Stimulated activated CD8-positive, alpha-beta memory T cell treated with anti-CD3 and anti-CD28 coated beads, Interleukin-7, amount 100 ng/mL, for 4 hours (primary cell): ENCODE results near the gene PPP1R1C.

ENCODE experiments used
- DNase-seq, 2 donors: peaks; one replicate each; pipeline ENCODE4 v3.0.0-alpha.2; 2020; ENCODE audit warnings: low read depth in 2 of 2

The PPP1R1C gene

DNA sequence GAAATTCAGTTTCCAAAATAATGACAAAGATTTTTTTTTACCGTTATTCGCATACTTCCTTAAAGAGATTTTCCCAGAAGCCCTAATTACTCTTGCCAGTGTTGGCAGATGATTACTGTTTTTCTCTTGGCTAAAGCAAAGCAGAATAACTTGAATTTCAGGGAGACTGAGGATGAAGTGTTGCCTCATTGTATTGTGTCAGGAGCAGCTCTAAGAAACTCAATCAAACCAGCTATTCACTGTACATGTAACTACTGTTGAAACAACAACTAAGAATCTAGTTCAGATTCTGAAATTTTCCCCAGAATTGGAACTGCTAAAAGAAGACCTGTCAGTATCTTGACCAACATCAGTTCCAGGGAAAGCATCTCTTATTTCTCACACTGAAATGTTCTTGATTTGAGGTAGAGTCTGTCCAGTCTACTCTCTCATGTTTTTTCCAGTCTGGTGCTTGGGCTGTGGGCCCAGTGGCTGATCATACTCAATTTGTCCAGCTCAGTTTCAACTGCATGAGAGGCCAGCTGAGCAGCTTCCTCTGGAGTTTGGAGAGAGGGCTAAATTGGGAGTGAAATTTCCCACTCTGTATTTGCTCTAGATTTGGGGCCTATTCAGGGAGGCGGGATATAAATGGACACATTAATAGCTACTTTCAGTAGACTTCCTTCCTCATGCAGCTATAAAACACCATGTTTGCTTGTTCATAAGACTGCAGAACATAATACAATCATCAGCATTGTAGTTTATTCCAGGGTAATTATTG lies 78.5 kb downstream of the PPP1R1C start:
- DNase-seq: no peak

DNA sequence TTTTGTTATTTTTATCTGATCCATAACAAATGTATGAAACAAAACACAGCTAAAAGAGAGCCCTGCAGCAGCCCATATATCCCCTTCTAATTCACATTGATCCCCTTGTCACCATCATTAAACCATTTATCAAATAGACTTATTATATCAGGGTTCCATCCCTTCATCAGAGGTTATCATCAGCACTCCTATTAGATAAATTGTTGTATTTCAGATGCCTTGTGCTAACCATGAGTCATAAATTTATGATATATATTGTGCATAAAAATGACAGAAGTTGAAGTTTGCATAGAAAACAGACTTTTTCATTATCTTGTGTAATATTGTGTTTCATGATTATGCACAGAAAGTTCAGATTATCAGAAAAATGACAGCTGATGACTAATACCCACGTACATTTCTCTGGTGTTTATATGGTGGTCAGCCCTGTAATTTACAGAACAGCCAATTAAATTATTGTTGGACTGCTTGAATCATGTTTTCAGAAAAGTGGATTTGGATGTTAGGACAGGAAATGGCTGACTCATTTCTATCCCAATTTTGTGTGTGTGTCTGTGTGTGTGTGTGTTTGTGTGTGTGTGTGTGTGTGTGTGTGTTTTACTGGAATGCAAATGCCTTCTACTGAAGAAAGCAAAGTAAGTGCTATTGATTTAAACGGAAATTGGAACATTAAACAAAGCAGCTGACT lies 80.9 kb downstream of the PPP1R1C start:
- no peak for DNase-seq

DNA sequence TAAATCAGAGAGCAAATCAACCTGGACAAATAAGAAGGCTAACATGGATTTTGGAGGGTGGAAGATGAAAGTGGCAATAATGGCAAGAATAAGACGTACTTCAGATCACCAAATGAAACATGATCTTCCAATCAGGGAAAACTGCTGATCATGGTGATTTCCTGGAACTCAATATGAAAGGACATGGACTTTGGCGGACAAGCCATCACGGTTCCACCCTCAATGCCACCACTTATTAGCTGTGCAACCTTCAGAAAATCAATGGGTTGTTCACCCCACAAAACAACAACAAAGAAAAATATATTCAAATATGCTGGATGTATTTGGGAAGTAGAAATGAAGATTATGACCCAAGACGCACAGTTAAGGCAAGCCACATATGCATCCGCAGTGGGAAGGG lies 81.7 kb downstream of the PPP1R1C start:
- no peak for DNase-seq

DNA sequence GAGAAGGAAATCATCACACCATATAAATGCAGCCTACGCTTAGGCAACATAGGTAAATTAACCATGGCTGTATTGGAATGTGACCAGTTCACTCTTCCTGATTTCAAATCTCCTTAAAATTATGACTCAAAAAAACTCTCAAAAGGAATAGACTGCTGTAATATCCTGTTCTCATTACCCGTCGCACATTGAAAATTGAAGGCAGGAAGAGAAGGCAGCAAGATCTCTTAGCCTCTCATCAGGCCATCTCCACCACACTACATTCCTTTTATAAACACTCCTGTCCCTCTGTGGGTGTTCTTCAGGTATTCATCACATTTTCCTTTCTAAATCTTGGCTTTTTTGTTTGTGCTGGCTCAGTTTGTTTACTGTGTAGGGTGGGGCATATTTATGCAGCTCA lies 83.2 kb downstream of the PPP1R1C start:
- DNase-seq: no peak

DNA sequence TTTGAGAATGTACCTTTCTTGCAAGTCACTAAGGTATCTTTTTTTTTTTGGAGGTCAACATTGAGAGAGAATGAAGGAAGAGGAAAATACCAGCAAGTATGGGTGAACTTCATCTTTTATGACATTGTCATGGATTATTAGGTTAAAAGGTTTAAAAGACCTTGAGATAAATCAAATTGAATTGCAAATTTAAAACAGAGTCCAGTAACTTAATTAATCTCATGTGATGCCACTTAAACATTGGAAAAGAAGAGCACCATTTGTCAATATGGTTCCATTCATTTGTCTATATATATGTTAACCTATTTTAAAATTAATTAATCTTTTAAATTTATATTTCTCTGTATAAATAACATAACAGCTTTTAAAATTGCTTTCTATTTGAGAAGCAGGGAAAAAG lies 83.8 kb downstream of the PPP1R1C start:
- DNase-seq: no peak

DNA sequence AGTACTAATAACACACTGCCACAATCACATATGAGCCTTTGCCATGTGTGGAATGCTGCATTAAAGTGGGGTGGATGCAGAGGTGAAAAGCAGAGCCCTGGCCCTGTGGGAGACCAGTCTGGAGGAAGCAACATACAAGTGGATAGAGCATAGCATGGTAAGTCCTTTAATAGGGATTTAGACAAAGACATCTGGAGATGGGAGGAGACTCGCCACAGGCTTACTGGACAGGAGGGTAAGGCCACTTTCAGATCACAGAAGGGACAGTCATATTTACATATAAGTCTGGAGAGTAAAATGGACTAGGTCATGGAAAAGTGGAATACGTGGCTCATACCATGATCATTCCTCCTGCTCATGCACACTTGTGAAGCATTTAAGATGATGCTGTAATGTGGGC lies 84.3 kb downstream of the PPP1R1C start:
- no peak for DNase-seq

DNA sequence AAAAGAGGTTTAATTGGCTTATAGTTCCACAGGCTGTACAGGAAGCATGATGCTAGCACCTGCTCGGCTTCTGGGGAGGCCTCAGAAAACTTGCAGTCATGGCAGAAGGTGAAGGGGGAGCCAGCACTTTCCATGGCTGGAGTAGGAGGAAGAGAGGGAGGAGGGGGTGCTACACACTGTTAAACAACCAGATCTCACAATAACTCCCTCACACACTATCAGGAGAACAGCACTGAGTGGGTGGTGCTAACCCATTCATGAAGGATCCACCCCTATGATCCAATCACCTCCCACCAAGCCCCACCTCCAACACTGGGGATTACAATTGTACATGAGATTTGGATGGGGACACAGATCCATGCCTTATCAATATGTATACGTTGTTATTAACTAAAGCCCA lies 85.1 kb downstream of the PPP1R1C start:
- no peak for DNase-seq

DNA sequence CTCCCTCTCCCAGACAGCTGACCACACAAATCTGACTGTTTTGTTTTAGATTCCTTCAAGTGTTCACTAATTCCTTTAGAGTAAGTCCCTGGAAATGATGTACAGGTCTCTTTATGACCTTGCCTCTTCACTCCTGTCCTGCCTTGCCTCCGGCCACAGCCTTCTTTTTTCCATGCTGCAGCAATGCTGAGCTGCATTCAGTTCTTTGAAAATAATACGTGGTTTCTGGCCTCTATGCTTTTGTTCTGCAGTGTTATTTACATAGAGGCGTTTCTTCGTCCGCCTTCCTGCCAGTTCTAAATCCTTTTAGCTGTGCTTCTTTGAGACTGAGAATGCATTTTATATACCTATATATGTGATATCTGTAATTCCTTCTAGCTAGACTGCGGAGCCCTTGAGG lies 87.2 kb downstream of the PPP1R1C start:
- DNase-seq: no peak

DNA sequence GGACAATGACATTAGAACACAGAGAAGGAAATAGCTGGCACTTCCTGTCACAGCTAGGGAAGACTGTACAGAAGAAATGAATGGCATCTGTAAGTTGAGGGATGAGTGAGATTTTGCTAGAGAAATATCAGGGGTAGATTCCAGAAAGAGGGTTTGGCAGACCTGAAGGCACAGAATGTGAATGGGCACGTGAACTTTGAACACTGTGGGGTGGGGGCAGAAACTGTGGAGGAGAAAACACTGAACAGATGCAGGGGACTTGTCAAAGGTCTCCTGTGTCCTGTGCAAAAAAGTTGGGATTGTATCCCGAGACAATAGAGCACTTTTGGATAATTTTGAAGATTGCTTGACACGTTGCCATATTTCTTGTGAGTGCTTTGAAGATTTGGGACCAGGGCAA lies 88.0 kb downstream of the PPP1R1C start:
- no peak for DNase-seq

DNA sequence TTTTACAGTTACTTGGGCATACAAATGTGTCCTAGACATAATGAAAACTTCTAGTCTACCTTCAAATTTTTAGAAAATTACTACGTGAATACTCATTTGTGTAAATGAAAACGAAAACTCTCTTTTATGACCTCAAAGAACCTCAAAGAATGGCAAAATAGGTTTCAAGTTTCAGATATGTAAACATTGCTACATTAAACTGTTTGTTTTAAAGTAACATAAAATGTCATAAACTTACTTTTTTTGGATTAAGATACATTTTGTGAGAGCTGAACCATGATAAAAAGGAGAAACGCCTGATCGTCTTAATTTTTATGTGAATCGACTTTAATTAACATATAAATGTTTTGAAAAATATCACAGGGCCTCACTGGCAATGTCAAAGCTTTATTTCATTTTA lies 91.4 kb downstream of the PPP1R1C start:
- no peak for DNase-seq

DNA sequence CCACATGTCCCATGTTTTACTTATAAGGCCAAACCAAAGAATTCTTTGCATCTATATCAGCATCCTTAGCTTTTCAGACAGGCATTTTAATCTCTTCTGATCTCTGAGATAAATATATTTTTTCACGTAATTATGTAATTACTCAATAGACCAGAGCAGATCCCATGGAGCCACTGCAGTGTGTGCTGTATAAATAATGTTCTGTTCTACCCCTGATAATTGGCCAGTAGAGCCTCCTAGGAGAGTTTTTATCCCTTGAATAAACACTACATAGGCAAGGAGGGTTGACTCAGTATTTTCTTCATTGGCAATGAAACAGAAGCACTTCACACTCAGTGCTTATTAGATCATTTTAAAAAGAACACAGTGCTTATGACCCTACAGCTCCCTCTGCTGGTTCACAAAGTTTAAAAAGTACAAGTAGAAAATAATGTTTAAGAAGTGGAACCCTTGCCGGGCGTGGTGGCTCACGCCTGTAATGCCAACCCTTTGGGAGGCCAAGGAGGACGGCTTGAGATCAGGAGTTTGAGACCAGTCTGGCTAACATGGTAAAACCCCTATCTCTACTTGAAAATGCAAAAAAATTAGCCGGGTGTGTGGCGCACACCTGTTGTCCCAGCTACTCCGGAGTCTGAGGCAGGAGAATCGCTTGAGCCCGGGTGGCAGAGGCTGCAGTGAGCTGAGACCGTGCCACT lies 91.9 kb downstream of the PPP1R1C start:
- no peak for DNase-seq

DNA sequence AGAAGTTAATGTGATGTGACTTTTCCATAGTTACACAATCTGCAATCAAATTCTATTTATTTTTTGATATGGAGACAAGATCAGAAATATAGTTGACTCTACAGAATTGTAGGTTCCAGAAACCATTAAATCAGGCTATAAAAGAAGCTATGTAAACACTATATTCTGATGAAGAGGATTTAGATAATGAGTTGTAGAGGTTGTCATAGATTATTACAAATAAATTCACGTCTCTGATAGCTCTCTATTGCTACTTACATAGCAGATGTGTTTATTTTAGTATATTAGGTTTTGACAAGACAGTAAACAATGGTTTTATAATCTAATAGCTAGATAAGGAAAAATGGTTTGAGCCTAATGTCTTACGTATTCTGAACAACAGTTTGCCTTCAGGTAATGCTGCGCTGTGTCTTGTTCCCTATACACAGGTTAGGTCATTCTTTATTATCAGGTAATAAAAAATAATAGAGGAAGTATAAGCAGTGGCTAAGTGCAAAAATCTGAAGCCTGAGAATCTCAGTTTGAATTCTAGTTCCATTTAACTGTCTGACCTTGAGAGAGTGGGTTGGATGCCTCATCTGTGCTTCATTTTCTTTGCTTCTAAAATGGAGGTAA lies 93.4 kb downstream of the PPP1R1C start:
- DNase-seq: no peak

DNA sequence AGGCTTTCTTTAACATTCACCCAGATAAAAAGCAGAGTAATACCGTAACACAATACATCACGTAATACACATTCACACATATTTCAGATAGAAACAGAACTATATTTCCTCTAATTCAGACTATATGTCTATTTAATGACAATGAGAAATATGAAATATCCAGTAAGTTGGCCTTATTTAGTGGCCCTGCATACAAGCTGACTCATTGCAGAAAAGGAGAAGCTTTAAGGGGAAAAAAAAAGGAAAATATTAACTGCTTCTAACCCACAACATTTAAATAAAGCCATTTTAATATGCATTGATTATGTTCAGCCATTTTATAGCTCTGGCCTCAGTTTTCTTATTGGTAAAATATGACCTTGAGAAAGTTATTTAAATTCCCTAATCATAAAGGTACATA lies 94.8 kb downstream of the PPP1R1C start:
- DNase-seq: no peak

DNA sequence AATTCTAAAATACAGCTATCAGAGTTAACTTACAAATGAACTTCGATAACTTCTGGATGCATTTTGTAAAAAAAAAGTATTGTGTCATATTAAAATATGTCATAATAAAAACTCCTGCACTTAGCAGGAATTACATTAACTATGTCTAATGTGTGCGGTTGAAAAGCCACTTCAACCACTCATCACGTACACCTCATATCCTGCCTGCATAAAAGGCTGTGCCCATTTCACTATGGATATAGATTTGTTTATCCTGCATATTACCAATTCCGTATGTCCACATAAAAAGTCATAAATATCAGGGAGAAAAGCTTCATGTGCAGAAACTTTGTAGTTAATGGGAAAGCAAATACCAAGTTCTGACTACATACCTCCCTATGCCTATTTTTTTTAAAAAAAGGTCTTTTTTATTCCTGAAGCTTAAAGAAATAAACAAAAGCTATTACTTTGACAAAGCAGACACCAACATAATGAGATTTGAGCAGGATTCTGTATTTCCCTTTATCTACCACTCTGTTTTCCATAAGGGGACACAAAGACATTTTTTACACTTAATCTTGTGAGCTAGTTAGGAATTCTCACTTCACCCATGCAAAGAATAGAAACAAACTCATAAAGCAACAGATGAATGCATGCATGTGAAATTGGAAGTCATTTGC lies 96.1 kb downstream of the PPP1R1C start:
- DNase-seq: no peak

- DNase-seq: no peak
Measured at GRCh38 chr2:182088681-182089320, 103.1 kb downstream of the PPP1R1C start.

DNA sequence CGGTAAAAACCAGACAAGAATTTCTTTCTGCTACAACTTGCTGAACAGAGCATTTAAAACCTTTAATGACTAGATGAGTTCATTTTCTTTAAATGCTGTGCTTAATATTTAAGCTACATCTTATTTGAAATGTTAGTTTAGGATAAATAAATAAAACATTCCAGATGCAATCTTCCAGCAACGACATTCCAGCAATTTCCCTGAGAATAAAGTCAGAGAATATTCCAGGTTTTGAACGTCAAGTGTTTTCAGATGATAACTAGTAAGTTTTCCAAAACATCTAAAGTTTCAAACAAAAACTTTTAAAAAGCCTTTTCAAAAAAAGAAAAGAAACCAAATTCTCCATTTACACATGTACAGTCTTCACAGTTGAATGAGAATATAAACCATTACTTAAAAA lies 104.8 kb downstream of the PPP1R1C start:
- no peak for DNase-seq

DNA sequence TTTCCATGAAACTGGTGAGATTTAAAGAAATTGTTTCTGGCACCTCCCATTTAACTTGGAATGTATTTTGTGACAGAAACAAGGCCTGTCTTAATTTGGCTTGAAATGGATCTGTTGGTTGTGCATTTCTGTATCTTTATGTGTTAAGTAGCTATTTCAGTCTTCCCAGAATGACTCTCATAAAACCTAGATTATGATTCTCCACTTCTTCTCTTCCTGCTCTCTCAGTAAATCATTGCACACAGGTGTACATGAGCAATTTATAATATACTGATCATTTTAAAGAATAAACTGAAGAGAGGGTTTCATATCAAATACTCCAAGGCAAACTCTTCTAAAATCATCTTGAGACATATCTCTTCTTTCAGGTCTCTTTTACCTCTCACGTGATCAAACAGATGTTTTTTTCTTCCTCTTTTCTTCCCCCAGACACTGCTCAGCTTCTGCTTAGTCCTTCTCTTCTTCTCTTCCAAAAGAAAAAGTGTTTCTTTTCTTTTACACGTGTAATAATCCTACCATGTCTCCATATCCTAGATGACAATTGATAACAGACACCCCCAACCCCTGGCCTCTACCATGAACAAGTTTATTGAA lies 112.0 kb downstream of the PPP1R1C start:
- DNase-seq: no peak

GRCh38 chr2:182098648-182099047 lies 113.0 kb downstream of the PPP1R1C start:
- no peak for DNase-seq

DNA sequence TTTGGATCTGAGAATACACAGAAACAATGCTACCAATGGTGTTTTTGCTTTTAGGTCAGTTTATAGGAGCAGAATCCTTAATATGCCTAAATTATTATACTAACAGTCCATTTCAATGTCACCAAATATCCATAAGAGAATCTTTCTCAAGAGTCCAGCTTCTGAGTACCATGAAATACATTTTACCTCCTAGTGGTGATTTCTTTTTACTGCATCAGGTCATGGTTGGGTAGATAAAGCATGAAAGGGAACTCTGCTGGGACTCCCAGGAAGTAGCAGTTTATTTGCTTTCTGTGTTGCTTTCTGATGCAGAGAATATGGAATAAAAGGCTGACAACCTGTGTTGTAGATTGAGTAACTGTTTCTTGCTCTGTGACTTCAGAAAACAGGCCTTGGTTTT lies 115.6 kb downstream of the PPP1R1C start:
- no peak for DNase-seq

DNA sequence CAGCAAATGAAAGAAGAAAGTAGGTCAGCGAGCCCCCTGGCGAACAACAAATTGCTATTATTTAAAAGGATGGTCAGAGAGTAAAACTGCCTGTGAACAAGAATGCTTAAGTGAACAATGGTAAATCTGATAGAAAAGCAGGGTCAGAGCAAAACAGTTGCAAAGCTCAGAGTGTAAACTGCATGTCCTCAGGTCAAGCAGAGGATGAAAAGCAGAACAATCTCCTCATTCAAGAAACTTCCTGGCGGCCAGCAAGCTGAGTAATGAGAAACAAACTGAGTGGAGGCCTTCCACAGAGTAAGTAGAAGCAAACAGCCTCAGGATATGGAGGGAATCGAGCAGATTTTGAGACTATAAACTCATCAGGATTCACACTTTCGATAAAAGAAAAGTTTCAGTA lies 117.9 kb downstream of the PPP1R1C start:
- DNase-seq: no peak

DNA sequence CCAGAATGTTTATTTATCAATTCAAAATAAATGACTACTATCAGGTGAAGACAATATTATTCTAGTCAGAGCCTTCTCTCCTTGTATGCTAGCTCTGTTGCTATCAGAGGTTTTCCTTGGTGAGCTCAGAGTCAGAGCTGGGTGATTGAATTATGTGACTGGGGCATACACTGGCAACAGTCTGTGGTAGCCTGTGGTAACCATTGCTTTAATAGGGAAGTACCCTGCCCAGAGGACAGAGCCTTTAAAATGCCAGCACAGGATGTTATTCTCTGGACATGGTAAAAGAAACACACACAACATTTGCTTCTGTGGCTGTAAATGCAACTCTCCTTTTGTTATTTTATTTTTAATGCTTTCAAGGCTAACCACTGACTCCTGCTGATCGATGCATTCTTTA lies 124.7 kb downstream of the PPP1R1C start:
- DNase-seq: no peak
